ENCODE measurements around the gene C11orf24.

The C11orf24 gene

DNA sequence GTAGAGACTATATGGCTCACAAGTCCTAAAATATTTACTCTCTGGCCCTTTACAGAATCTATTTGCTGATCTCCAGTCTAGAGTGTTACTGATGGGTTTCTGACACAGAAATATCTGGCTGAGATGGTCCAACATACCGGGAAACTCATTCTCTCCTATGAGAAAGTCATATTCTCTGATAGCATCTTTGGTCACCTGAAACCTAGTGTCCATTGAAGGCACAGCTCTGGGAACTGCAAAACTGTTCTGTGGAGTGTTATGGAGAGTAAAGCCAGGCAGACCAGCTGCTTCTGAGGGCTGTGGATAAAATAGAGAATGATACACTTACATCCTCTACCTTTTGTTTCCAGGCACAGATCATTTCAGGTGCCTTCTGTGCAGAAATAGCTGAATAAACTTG is 2.5 kb upstream of the C11orf24 start:
- DNase-seq: no peak
- intact Hi-C loops (cut with DNase I): no loop called here

DNA sequence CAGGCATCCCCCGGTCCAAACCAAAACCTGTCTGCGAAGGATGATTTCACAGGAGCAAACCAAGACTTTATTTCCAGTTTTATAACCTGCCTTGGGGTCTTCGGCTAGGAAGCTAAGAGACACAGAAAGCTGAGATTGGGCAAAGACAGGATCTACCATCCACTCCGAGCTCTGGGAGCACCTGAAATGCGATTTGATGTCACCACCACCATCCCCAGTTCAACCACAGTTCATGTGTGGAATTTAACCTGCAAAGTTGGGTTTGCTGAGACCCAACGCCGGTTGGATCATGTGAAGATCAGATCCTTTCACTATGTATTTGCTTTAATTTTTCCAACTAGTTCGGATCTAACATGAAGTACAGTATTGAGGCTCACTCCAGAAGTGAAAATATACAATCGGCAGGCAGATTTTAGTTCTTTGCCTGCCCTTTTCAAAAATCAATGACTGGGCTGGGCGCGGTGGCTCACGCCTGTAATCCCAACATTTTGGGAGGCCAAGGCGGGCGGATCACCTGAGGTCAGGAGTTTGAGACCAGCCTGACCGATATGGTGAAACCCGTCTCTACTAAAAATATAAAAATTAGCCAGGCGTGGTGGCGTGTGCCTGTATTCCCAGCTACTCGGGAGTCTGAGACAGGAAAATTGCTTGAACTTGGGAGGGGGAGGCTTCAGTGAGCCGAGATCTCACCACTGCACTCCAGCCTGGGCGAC is 1.4 kb upstream of the C11orf24 start:
- intact Hi-C loops (cut with DNase I): no loop called here
- peak in 1 of 10 donors; percentile 27 for DNase-seq

DNA sequence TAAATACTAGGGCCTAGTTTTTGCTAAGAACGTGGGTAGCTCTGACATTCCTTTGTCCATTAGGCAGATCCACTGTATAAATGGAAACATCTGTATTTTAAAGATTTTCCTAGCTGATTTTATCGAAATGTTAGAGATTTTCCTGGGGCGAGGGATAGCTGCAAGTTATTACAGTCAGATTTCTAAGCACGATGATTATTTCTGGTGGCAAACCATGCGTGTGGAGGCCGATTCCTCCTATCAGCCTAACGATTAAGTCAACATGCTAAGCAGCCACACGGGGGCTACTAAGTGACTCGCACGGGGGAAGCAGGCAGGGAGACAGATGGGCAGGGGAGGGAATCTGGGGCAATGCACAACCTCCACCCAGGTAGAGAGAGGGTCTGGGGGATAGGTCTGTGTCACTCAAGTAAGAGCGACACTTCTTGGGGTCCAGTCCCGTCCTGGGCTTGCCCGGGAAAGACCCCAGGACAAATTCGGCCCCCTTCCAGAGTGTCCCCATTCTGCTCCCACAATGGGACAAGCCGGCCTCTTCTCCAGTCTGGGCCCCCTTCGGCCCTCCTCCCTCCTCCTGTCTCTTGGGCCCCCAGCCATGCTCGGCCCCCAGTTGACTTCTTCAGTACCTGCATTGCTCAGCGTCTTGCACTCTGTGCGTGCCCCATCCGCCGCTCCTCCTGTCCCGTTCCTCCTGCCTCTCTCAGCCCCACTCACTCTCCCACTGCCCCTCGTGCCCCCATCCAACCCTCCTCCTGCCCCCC is 571 bp downstream of the C11orf24 start:
- DNase-seq: peak in 3 of 10 donors; percentile 37 to 79 (median 39)
- intact Hi-C loops (cut with DNase I): no loop called here

DNA sequence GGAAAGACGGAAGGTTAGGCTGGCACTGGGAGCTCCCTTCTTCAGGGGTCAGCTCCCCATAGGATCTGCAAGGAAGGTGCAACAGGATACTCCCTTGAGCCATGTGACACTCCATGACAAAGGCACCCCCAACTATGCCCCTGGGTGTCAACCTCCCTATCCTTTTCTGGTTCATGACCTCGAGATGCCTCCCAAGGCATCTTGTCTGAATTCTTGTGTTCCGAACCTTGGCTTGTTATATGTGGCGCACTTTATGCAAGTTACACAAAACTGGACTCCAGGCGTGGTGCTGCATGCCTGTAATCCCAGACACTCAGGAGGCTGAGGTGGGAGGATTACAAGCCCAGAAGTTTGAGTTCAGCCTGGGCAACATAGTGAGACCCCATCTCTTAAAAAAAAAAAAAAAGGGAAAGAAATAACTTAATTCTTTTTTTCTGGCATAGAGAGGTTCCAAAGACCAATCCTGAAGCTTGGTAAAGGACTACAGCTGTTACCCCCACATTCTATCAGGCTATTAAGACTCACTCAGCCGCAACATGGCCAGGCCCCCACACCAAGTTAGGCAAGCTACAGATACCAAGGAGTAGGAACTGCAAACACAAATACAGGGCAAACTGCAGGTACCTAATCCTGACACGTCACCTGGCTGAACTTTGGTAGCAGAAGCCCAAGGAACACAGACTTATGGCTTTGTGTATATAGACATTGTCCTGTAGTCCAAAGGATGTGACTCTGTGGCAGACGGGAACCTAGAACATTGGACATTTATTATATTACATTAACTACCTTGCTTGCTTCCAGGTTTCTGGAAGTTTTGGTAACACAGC is 1.4 kb downstream of the C11orf24 start:
- intact Hi-C loops (cut with DNase I): no loop called here
- peak in 1 of 10 donors; percentile 37 for DNase-seq

DNA sequence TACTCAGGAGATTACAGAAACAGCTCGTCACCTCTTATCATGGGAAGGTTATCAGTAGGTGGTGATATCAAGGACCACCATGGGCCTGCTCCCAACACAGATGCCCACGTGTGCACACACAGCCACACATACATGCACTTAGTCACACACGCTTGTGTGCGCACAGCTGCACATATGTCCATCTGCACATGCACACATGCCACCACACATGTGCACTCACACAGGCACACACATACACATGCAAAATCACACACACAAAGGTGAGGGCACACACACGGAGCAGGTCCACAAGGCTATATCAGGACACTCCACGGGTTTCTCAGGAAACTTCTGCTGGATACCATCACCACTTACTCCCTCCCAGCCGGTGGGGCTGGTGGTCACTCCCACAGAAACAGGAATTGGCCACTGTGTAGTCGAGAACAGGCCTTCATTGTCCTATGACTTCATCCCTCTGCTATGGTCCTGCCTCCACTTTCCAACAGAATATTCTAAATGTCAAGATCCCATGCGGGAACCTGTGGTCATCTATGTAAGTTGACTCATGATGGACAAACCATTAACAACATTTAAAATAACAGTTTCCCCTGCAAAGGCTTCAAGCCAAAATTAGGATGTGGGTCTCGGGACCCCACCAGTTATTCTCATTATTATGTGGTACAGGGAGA is 2.2 kb downstream of the C11orf24 start:
- intact Hi-C loops (cut with DNase I): no loop called here

DNA sequence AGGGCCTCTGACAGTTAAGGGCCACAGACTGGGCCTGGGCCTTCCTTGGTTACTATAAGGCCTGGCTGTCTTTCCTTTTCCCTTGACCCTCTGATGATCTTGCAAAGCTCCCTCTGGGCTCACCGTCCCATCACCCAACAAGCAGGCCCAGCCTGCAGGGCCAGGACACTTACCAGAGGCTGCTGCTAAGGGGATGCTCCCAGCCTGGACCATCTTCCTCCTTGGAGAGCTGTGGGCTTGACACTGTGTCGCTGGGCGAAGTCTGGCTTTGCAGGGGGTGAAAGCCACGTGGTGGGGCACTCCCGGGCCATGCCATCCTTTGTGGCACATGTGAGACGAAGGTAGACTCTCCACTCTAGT is 3.9 kb downstream of the C11orf24 start:
- intact Hi-C loops (cut with DNase I): no loop called here
- DNase-seq: no peak

More for the DNA sequence above, 2.2 kb downstream of the C11orf24 start:
- DNase-seq: no peak

DNA sequence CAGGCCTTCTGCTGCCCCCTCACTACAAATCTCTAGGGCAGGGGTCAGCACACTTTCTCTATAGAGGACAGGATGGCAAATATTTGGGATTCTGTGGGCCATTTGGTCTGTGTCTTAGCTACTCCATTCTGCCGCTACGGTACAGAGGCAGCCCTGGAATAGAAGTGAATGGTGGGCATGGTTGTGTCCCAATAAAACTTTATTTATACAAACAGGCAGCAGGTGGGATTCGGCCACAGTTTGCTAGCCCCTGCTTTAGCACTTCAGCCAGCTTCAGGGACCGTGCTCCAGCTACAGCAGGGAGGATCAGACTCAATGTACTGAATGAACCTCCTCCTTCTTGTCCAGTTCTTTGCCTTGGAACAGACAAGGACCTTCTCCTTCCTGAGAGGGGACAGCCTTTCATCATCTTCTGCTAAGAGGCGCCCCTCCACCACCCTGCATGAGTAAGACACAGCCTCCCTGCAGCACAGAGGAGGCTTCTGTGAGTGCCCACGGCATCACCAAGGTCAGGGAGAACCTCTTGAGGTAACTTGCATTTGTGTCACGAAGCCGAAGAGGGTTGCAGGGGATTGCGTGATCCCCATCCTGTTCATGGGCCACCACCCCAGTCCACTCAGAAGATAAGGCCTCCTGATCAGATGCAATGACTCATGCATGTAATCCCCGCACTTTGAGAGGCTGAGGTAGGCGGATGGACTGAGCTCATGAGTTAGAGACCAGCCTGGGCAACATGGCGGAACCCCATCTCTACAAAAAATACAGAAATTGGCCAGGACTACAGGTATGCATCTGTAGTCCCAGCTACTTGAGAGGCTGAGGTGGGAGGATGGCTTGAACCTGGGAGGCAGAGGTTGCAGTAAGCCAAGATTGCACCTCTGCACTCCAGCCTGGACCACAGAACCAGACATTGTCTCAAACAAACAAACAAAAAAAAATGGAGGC is 4.6 kb downstream of the C11orf24 start:
- intact Hi-C loops (cut with DNase I): no loop called here
- DNase-seq: peak in 1 of 10 donors; percentile 16

DNA sequence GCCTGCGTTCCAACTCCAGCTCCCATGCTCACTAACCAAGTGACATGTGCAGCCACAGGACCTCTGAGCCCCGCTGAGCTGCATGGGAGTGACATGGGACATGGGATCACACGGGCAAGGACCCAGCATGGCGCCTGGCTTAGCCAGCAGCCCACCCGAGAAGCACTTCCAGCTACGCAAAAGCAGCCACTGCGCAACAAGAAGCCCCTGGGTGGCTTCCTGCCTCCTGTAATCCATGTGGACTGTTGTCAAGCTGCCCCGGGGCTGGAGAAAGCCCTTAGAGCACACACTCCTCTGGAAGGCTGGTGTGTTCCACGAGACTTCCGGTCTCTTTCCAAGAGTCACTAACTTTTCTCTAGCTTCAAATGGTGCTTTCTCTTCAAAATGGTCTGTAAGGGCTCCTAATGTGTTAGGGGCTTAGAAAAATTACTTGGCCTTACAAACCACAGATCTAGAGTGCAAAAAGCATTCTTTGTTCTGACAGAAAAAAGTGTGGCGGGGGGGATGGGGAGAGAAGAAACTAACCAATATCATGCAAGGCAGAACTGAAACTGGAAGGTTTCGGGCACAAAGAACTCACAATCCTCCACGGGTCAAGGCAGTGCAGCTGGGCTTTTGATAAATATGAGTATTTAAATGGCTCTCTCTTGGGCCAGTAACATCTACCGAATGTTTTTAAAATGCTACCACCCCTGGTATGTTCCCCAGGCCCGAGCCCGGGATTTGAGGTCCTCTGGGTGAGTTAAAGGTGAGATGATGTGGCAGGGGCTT is 5.5 kb downstream of the C11orf24 start:
- intact Hi-C loops (cut with DNase I): no loop called here
- DNase-seq: peak in 3 of 10 donors; percentile 15 to 73 (median 36)

DNA sequence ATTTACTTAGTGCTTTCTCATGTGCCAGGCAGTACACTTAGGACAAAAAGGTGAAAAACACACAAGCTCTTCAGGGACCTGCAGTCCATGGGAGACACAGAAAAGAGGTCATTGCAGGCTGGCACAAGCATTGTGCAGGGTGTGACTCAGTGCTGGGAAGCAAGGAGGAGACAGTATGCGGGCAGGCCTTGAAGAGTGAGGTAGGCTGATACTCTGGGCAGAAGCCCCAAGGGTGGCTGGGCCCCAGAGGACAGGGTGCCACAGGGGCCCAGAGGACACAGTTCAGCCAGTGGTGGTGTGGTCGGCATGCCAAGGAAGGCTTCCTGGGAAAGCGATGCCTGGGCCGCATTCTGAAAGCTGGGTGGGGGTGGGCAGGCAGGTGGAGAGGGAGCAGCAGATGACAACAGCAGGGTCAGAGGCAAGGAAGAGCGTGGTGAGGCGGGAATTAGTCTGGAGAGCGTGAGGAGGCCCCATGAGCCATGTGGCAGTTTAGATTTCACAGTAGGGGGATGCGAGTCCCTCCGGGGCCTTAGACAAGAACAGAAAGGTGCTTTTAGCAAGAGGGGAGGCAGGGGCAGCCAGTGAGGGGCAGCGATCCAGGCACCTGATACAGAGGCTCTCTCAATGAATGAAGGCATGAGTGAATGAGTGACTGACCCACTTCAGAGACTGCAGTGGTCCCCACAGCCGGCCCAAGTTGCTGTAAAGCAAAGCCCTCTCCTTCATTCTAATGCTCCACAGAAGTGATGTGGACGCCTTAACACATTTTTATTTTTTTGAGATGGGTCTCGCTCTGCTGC is 6.8 kb downstream of the C11orf24 start:
- intact Hi-C loops (cut with DNase I): no loop called here
- no peak for DNase-seq

DNA sequence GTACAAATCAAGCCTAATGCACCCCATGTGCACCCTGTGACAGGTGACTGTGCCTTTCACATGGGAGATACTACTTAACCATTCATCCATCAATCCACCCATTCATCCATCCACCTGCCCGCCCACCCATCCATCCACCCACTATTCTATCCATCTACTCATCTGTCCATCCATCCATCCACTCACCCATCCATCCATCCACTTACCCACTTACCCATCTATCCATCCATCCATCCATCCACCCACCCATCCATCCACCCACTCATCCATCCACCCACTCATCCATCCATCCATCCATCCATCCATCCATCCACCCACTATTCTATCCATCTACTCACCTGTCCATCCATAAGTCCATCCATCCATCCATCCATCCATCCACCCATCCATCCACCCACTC is 7.5 kb downstream of the C11orf24 start:
- DNase-seq: no peak
- intact Hi-C loops (cut with DNase I): no loop called here

DNA sequence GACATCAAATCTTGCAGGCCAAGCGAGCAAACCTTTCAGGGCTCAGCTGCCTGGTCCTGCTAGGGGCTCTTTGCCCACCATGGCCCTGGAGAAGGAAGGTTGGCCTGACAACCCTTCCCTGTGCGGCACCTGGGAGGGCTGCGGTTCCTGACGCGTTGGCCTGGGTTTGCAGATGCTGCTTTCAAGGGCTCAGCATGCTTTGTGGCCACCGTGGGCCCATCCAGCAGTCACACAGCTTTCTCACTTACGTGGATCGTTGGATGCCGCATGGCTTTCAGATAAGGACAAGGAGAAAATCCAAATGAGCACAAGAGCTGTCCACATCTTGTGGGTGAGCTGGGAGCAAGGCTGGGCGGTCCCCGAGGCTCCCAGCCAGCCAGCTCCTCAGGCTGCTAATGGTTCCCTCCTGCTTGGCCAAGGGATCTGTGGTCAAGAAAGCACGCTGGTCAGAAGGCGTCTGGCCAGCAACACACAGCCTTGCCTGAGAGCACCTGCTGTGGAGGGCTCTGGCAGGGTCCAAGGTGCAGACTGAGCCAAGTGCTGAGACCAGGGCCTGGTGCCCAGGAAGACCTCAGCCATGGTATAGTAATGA is 8.2 kb downstream of the C11orf24 start:
- intact Hi-C loops (cut with DNase I): no loop called here
- DNase-seq: no peak

DNA sequence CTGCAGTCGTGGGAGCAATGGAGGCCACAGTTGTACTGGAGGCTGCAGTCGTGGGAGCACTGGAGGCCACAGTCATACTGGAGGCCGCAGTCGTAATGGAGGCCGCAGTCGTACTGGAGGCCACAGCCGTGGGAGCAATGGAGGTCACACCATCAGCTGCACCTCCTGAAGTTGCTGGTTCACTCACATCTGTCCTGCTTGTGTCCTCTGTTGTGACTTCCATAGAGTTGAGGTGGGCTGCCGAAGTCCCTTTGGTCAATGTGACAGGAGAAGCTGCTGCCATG is 9.3 kb downstream of the C11orf24 start:
- DNase-seq: no peak
- intact Hi-C loops (cut with DNase I): no loop called here

DNA sequence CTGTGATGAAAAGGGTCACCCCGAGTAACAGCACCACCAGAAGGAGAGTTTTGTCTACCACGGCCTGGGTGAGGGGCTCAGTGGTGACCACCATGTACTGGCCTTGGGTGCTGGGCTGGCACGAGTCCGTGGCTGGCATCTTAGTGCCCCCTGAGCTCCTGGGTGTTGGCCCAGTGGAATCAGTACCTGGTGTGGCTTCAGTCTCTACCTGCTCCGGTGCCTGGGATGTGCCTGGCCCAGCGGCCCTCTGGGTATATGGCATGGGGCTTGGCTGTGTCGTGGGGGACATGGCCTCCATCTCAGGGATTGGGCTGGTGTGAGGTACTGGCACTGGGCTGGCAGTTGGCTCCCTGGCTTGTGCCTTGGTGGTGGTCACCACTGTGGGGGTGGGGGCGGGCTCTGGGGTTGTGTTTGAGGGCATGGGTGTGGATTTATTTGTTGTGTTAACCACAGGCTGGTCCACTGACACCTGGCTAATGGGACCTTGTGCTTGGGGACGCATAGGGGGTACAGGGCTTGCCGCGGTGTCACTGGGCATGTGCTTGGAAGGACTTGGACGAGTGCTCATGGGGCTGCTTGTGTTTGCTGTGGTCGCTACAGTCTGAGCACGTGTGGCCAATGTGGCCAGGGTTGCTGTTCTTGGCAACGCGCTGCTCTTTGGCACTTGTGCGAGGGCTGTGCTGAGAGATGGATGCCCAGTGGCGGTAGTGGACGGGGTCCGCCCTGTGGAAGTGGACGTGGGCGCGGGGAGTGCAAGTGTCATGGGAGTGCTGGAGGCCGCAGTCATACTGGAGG is 9.8 kb downstream of the C11orf24 start:
- DNase-seq: no peak
- intact Hi-C loops (cut with DNase I): no loop called here

DNA sequence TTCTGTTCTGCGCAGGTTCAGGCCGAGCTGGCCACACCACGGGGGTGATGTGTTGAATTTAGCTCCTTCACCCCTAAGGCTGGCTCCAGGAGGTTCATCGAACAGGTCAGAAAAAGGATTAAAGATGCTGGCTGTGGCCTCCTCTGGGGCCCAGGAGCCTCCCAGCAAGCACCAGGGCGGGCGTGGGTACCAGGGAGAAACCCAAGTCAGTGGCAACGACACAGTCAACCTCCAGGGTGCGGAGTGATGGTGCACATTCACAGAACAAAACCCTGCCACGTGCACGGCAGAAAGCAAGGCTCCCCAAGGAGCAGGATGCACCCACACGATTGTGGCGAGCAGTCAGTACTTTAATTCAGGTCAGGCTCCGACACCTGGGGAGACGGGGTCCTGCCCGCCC is 10.8 kb downstream of the C11orf24 start:
- intact Hi-C loops (cut with DNase I): no loop called here
- no peak for DNase-seq

DNA sequence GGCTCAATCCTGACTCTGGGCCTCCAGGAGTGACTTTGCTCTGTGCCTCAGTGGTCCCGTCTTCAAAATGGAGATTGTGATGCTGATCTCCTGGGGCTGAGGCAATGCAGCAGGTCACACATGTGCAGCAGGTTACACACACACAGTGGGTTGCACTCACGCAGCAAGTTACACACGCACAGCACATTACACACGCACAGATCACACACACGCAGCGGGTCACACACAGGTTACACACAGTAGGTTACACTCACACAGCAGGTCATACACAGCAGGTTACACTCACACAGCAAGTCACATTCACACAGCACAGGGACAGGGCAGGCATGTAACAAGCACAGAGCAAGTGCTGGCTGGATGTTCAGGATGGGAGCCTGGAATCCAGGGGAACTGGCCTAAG is 11.3 kb downstream of the C11orf24 start:
- intact Hi-C loops (cut with DNase I): no loop called here

DNA sequence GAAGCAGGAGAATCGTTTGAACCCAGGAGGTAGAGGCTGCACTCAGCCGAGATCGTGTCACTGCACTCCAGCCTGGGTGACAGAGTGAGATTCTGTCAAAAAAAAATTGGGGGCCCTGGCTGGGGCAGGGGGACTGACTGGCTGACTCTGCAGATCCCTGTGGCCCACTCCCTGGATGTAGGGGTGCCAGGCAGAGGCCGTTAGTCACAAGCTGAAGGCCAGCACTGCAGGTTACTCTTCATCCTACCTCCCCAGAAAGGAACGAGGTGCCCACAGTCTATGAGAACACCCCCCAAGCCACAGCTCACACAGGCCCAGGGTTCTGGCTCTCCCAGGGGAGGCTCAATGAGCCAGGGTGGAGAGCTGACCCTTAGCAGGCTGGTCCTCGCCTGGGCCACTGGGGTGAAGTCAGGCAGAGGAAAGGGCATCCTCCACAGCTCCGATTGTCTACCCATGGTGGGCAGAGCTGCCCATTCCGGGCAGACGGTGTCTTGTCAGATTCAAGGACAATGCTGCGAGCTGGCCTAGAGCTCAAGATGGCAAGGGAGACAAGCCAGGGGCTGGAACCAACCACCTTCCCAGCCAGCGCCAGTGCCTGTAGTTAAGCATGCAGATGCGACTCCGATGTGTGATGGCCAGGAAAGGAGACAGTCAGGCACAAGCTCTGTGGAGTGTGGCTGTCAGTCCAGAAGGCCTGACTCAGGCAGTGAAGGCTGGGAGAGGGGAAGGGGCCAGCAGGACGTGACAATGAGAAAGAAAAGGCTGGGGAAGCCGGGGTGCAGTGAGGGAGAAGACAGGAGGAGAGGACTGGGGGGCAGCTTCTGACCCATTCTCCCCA is 12.4 kb downstream of the C11orf24 start:
- no peak for DNase-seq
- intact Hi-C loops (cut with DNase I): loop anchor here (5.0 kb wide), 1 partner anchor 42 kb away; no protein-coding TSS in a partner anchor

More for the DNA sequence above, 11.3 kb downstream of the C11orf24 start:
- DNase-seq: no peak

Measured in posterior cingulate gyrus (tissue), 11 donors.